Measurements from ENCODE around the gene NAE1.

- no peak for TF ChIP-seq CTCF (conservative IDR thresholded peaks at IDR 0.05 in 1 of 2, IDR thresholded peaks at IDR 0.05 in 1 of 2; ENCODE audit: extremely low read depth in 1 of 2, insufficient read depth in 1 of 2, low read depth in 1 of 2, low read length in 2 of 2)
- no peak for TF ChIP-seq EZH2 (IDR thresholded peaks at IDR 0.05; ENCODE audit: borderline replicate concordance, low read length)
Measured at GRCh38 chr16:66786551-66786950, 44.2 kb downstream of the NAE1 start.

Measured in mammary epithelial cell (primary cell).